Measurements from ENCODE around the gene TSC22D2. TPM values are rescaled to one million over a fixed set of nuclear protein-coding genes. Genes with fewer than 3 reads are reported as not detected.

TSC22D2 gene
- polyA plus RNA-seq, 10 donors, result 45.2 to 85.9 (median 57.3) TPM

DNA sequence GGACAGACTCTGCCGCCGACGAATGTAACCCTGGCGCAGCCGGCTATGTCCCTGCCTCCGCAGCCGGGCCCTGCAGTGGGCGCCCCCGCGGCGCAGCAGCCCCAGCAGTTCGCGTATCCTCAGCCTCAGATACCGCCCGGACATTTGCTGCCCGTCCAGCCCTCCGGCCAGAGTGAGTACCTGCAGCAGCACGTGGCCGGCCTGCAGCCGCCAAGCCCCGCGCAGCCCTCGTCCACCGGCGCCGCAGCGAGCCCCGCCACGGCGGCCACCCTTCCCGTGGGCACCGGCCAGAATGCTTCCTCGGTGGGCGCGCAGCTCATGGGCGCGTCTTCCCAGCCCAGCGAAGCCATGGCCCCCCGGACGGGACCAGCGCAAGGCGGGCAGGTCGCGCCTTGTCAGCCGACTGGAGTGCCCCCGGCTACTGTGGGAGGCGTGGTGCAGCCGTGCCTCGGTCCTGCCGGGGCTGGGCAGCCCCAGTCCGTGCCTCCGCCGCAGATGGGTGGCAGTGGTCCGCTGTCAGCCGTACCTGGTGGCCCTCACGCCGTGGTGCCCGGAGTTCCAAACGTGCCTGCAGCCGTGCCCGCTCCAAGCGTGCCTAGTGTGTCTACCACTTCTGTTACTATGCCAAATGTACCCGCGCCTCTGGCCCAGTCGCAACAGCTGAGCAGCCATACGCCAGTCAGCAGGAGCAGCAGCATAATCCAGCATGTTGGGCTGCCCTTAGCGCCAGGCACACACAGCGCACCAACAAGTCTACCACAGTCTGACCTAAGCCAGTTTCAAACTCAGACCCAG lies 2.4 kb downstream of the TSC22D2 start:
- DNase-seq, result peak in 2 of 3 donors; percentile 58 to 80

DNA sequence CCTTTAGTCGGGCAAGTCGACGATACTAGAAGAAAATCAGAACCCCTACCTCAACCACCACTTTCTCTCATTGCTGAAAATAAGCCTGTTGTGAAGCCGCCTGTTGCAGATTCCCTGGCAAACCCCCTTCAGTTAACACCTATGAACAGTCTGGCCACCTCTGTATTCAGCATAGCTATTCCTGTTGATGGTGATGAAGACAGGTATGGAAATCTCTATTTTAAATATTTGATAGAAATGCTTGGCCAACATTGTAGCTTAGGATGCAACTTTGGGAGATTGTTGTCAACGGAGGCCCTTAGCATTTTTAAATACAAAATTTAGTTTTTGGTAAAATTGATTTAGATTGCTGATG lies 3.0 kb downstream of the TSC22D2 start:
- no peak for DNase-seq

DNA sequence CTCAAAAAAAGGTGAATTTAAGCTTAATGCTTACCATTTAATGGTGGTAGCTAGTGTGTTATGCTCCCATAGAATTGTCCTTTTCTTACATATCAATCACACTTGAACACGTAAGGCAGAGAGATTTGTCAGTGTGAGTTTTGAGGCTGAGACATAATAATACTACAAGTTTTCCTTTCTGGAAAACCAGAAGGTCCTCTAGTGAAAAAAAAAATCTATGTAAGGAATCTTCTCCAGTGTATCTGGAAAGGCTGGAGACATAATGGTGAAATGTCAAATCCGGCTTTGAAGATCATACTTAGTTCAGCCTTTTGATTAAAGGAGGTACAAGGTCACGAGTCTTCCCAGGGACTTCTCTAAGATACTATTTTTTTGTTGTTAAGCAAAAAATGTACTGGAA lies 3.4 kb downstream of the TSC22D2 start:
- DNase-seq, result peak in 1 of 3 donors; percentile 57

DNA sequence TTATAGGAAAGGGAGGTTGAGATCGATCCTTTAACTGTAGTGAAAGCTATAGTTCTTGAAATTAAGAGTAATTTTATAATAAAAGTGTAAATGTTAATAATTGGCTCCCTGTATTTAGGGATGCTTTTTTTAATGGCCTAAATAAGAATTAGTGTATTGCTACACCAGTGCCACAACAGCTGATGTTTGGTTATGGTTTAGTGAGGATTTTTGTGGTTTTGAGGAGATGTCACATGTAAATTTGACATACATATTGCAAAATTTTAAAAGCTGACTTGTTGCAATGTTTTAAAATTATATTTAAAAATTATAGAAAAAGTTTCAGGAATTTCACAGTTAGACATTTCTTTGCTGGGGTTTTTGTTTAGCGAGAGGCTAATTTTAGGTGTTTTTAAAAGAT lies 3.9 kb downstream of the TSC22D2 start:
- no peak for DNase-seq

DNA sequence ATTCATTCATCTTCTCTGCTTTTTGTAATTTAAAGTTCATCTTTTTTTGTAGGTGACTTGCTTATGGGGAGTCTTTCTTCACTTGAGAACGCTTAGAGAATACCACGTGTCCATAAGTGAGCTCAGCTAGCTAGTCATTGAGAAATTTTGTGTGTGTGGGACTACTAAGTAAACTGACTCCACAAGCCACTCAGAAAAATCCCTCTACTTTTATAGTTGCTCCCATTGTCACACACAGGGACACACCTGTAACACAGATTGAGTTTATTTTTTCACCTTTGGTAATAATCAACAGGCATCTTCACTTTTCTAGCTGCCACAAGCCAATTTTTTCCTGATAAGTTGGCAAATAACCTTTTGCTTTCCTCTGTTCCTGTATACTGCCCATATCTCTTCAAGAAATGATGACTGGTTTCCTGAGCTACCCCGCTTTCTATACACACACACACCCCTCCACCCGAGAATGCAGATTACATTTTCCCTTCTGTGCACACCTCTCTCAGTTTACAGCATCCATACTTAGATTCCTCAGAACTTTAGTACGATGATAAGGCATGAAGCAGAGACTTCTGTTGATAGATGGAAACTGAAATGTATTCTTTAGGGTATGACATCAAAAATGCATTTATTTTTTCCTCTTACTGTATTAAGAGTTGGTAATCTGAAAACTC lies 4.6 kb downstream of the TSC22D2 start:
- peak in 2 of 3 donors; percentile 44 to 76 for DNase-seq

- peak; percentile 66 to 83 (median 66) for DNase-seq
These were observed 6.2 kb downstream of the TSC22D2 start for GRCh38 chr3:150414258-150414657.

GRCh38 chr3:150414959-150415358 lies 6.9 kb downstream of the TSC22D2 start:
- peak; percentile 49 to 79 (median 71) for DNase-seq

DNA sequence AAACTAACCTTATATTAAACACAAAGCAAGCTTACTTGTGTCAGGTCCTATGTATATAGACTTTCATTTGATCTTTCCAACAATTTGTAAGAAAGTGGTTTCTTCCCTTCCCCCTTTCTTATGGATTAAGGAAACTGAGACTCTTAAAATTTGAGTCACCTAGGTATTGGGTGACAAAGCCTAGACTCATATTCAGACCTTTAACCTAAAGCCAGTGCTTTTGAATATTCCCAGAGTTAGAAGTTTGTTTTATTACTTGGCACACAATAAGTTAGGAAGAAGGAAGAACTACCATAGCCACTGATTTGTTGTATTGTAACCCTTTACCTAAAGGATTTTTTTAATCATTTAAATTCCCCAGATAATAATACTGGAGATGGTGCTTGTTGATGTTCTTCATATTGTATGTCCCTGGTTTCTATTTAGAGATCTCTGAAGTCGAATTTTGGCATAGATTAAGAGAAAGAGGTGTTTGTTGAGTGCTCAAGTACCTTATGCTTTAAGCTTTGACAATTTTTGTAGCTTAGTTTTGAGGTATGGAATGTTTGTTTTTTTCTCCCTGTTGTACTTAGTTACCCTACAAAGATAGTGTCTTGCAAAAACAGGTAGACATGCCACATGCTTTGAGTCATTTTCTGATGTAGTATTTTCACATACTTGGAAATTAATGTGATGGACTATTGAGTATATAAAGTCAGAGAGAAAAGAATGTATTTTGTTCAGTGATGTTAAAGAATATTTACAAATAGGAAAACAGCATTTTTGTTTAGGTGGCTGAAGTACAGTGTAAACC lies 11.2 kb downstream of the TSC22D2 start:
- DNase-seq, result no peak

- DNase-seq, result no peak
These were observed 11.9 kb downstream of the TSC22D2 start for GRCh38 chr3:150419959-150420358.

- no peak for DNase-seq
These were observed 13.2 kb downstream of the TSC22D2 start for GRCh38 chr3:150421256-150421655.

GRCh38 chr3:150421799-150422548 lies 13.9 kb downstream of the TSC22D2 start:
- no peak for DNase-seq

- DNase-seq, result no peak
These were observed 14.8 kb downstream of the TSC22D2 start for GRCh38 chr3:150422907-150423306.

DNA sequence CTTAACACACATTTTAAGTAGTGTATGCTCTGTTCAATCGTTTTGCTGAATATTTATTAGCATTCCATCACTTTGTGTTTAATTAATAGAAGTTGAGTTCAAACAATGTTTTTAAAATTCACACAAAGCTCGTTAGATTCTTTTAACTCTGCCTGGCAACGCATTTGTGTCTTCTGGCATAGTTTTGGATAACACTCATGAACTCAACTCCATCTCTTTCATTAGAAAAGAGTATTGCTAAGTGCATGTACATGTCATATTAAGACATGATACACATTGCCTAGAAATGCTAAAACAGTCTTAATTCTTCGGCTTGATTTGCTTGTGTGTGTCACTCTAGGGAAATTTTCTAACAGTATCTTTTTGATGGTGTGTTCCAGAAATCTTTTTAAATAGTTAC lies 15.7 kb downstream of the TSC22D2 start:
- no peak for DNase-seq

DNA sequence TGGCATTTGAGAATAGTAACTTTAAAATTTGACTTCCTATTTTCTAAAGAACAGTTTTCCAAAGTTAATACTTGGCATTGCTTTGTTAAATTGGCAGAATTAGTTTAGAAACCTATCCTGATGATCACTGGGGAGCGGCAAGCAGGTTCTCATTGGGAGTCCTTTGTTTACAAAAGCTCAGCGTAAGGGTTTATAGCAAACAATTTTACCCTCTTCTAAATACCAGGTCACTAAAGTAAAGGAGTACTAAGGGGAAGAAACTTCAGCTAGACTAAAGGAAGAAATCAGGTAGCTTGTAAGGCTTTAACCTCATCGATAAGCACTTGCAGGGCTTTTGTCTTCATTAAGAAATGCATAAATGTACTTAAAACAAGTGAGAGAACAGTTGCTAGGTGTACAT lies 18.2 kb downstream of the TSC22D2 start:
- DNase-seq, result no peak

DNA sequence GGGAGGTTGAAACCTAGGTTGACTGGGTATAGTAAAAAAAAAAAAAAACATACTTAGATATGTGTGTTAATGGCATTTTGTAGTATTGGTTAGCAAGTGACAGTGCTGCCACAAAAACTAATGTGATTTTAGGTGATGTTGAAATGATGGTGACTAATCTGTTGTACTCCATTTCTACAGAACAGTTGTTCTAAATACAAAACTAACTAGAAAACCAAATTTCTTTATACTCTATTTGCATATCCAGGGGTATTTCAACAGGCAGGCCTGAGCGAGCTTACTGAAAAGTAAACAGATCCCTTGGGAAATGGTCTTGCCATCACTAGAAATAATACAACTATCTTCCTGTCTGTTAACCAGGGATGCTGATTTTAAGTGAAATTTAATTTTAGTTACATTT lies 20.5 kb downstream of the TSC22D2 start:
- DNase-seq, result no peak

DNA sequence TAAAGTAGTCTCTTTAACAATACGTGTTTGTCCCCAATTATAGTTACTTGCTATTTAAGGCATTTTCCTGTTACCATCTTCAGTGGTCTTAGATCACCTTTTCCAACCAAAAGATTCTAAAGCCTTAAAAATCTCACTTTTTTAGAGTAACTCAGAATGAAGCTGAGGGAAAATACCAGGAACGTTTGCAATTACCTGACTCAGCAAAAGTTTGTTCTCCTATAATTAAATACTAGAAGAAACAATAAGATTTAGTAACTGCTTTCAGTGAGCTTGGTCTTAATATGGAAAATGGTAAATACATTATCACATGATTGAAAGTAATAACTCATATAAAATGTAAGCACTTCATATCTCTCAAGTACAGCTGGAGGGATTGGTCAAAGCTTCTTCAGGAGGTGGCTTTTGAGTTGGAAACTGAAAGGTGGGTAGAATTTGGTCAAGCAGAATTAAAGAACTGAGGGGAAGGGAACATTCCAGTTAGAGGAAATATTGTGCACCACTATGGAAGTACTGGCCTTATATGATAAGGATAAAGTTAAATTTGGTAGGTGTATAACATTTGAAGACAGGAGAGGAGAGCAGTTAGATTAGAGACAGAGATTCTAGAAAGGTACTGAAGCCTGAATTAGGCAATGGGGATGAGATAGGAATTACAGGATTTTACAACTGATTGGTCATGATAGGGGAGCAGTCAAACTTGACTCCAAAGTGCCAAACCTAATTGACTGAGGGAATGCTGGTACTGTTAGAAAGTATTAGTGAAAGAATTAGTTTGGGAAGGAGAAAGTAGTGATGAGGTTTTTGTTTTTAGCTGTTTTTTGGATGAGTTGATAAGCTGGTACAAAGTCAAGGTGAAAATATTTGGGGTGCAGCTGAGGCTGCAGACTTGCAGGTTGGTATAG lies 21.9 kb downstream of the TSC22D2 start:
- no peak for DNase-seq

GRCh38 chr3:150433347-150433746 lies 25.2 kb downstream of the TSC22D2 start:
- no peak for DNase-seq

DNA sequence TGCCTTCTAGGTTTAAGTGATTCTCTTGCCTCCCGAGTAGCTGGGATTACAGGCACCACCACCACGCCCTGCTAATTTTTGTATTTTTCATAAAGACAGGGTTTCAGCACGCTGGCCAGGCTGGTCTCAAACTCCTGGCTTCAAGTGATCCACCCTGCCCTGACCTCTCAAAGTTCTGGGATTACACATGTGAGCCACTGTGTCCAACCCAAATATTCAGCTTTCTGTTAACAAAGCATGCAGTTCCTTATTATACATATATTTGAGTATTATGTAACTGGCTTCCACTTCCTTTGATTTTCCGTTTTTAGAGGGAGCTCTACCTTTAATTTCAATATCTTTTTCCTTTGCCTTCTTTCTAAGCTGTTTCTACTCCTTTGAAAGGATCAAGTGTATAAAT lies 26.1 kb downstream of the TSC22D2 start:
- DNase-seq, result no peak

DNA sequence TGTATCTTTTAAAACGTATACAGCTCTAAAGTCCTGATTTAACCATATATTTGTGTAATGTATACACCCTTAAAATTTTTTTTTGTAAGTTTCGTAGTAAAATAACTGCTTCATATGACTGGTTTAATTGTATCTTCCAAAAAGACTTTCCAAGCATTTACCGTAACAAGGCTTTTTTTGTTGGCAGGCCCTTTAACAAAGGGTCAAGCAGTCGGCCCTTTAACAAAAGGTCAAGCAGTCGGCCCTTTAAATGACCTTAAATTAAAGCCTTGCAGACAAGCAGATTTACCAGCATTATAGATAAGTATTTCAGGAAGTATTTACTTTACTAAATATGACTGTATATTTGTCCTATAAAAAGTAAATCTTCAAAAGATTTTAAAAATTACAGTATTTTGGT lies 28.1 kb downstream of the TSC22D2 start:
- DNase-seq, result no peak

DNA sequence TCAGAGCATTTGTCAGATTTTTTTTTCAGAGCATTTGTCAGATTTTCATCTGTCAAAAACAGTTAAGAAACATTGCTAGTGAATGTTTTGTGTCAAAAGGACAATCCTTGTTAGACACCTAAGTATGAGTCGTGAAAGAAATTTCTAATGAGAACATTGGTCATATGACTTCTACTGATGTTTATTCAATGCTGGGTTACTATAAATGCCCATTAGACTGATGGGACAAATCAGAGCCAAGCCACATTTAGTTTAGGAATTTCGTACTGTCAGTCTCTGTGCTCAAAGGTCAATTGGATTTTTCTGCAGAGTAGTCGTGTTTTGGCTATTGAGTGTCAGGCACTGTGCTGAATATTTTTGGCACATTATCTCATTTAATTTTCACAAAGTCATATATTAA lies 31.6 kb downstream of the TSC22D2 start:
- DNase-seq, result peak in 1 of 3 donors; percentile 10

GRCh38 chr3:150443331-150443741 lies 35.2 kb downstream of the TSC22D2 start:
- DNase-seq, result no peak
